ENCODE data around the gene ANO10. TPM values are rescaled to one million over a fixed set of nuclear protein-coding genes. Genes with fewer than 3 reads are reported as not detected.
"Not testable (repeated sequence)": the region's sequence is repeated elsewhere in the genome, so short reads cannot be mapped to it uniquely, and the experiment has no call there.

ANO10 gene
- total RNA-seq, 1 experiment from 2014 or later: 26.6 TPM

GRCh38 chr3:43481375-43481774, 140.4 kb downstream of the ANO10 start:
- Histone ChIP-seq H3K27me3 (ENCODE audit: control insufficient read depth, insufficient read depth, low read length) (no peaks in the 10 kb centered on the region), H3K27ac (ENCODE audit: low read length) (no peak overlapping the region), H3K36me3 (ENCODE audit: control insufficient read depth, insufficient read depth, low read length) (no peaks in the 10 kb centered on the region), H3K9me3 (ENCODE audit: control insufficient read depth, insufficient read depth, low read depth, low read length) (no peaks in the 10 kb centered on the region), H3K4me3 (ENCODE audit: low read depth in 2 of 2, low read length in 2 of 2) (no peak overlapping the region), H3K4me1 (ENCODE audit: control insufficient read depth, insufficient read depth, low read length) (no peaks in the 10 kb centered on the region)
- CTCF ChIA-PET: no interaction called here
- no peak for TF ChIP-seq SIN3A (IDR thresholded peaks at IDR 0.05; ENCODE audit: borderline replicate concordance, insufficient read depth, low read depth, low read length)
- no peak for TF ChIP-seq REST (IDR thresholded peaks at IDR 0.05; ENCODE audit: insufficient read depth in 1 of 2, low read depth in 2 of 2, low read length in 1 of 2)
- TF ChIP-seq CTCF (IDR thresholded peaks at IDR 0.05): no peak
- TF ChIP-seq POLR2AphosphoS5 (IDR thresholded peaks at IDR 0.05; ENCODE audit: low read depth, low read length): no peak
- intact Hi-C loops (cut with micrococcal nuclease; ENCODE audit: unreplicated experiment) (no loop called here), in situ Hi-C loops (cut with HindIII; ENCODE audit: low pct_unique_long_range_greater_than_20kb, low sequenced_read_pairs) (no loop called here)
- no TSS peak for BruUV-seq (replicated peaks)
- no peak for ATAC-seq
- POLR2A ChIA-PET: no interaction called here
- no peak for DNase-seq (ENCODE audit: low read depth, low spot score)

- H3K9me3 ChIP-seq (ENCODE audit: control insufficient read depth, insufficient read depth, low read depth, low read length); CTCF ChIA-PET; in situ Hi-C loops (cut with HindIII; ENCODE audit: low pct_unique_long_range_greater_than_20kb, low sequenced_read_pairs); POLR2A ChIA-PET; H3K4me3 ChIP-seq (ENCODE audit: low read depth in 2 of 2, low read length in 2 of 2); BruUV-seq (replicated peaks); intact Hi-C loops (cut with micrococcal nuclease; ENCODE audit: unreplicated experiment); DNase-seq (ENCODE audit: low read depth, low spot score); H3K36me3 ChIP-seq (ENCODE audit: control insufficient read depth, insufficient read depth, low read length); ATAC-seq; H3K27ac ChIP-seq (ENCODE audit: low read length); H3K27me3 ChIP-seq (ENCODE audit: control insufficient read depth, insufficient read depth, low read length); H3K4me1 ChIP-seq (ENCODE audit: control insufficient read depth, insufficient read depth, low read length): not testable (repeated sequence)
These were observed 143.0 kb downstream of the ANO10 start for GRCh38 chr3:43478839-43479238.

- Histone ChIP-seq H3K4me1 (ENCODE audit: control insufficient read depth, insufficient read depth, low read length) (no peaks in the 10 kb centered on the region), H3K27ac (ENCODE audit: low read length) (no peak overlapping the region), H3K36me3 (ENCODE audit: control insufficient read depth, insufficient read depth, low read length) (no peaks in the 10 kb centered on the region), H3K27me3 (ENCODE audit: control insufficient read depth, insufficient read depth, low read length) (no peaks in the 10 kb centered on the region), H3K4me3 (ENCODE audit: low read depth in 2 of 2, low read length in 2 of 2) (no peak overlapping the region), H3K9me3 (ENCODE audit: control insufficient read depth, insufficient read depth, low read depth, low read length) (no peaks in the 10 kb centered on the region)
- ChIA-PET CTCF (no interaction called here), POLR2A (no interaction called here)
- TF ChIP-seq POLR2AphosphoS5 (IDR thresholded peaks at IDR 0.05; ENCODE audit: low read depth, low read length): no peak
- no peak for TF ChIP-seq SIN3A (IDR thresholded peaks at IDR 0.05; ENCODE audit: borderline replicate concordance, insufficient read depth, low read depth, low read length)
- DNase-seq (ENCODE audit: low read depth, low spot score) (no peak), ATAC-seq (no peak)
- BruUV-seq (replicated peaks): no TSS peak
- in situ Hi-C loops (cut with HindIII; ENCODE audit: low pct_unique_long_range_greater_than_20kb, low sequenced_read_pairs): no loop called here
- intact Hi-C loops (cut with micrococcal nuclease; ENCODE audit: unreplicated experiment): no loop called here
These were observed 143.6 kb downstream of the ANO10 start for GRCh38 chr3:43478118-43478785.

All from Panc1 (cell line).